HG02981 (cell line): Measurements from ENCODE around the gene FBN3.
"Not testable (repeated sequence)": the region's sequence is repeated elsewhere in the genome, so short reads cannot be mapped to it uniquely, and the experiment has no call there.

Experiments
- ATAC-seq: cut with Tn5 transposase; IDR thresholded peaks from one replicate; pipeline ENCODE4 v1.9.1; 2021; ENCODE audit warnings: mild to moderate bottlenecking, moderate library complexity; ENCODE audit not compliant: unreplicated experiment

FBN3 gene

GRCh38 chr19:8120636-8121480, 28.5 kb downstream of the FBN3 start:
- ATAC-seq = no peak

- ATAC-seq = no peak
Observed at GRCh38 chr19:8117991-8118390, 31.4 kb downstream of the FBN3 start.

- ATAC-seq = no peak
Observed at GRCh38 chr19:8116437-8117293, 32.7 kb downstream of the FBN3 start.

- no peak for ATAC-seq
Observed at GRCh38 chr19:8115805-8116396, 33.5 kb downstream of the FBN3 start.

GRCh38 chr19:8113017-8113416, 36.4 kb downstream of the FBN3 start:
- ATAC-seq = no peak

- no peak for ATAC-seq
Observed at GRCh38 chr19:8111376-8111775, 38.0 kb downstream of the FBN3 start.

GRCh38 chr19:8110931-8111330, 38.5 kb downstream of the FBN3 start:
- ATAC-seq = no peak

- ATAC-seq = no peak
Observed at GRCh38 chr19:8109890-8110662, 39.3 kb downstream of the FBN3 start.

- no peak for ATAC-seq
Observed at GRCh38 chr19:8109455-8109854, 39.9 kb downstream of the FBN3 start.

GRCh38 chr19:8108560-8109445, 40.6 kb downstream of the FBN3 start:
- ATAC-seq = no peak

GRCh38 chr19:8107301-8107903, 42.0 kb downstream of the FBN3 start:
- no peak for ATAC-seq

GRCh38 chr19:8105471-8105870, 43.9 kb downstream of the FBN3 start:
- ATAC-seq = no peak

- not testable (repeated sequence) for ATAC-seq
Observed at GRCh38 chr19:8101910-8102309, 47.5 kb downstream of the FBN3 start.

- ATAC-seq = no peak
Observed at GRCh38 chr19:8101311-8101710, 48.1 kb downstream of the FBN3 start.

GRCh38 chr19:8097681-8098567, 51.5 kb downstream of the FBN3 start:
- no peak for ATAC-seq

- no peak for ATAC-seq
Observed at GRCh38 chr19:8097198-8097597, 52.2 kb downstream of the FBN3 start.

GRCh38 chr19:8096071-8096470, 53.3 kb downstream of the FBN3 start:
- no peak for ATAC-seq

GRCh38 chr19:8095354-8095886, 54.0 kb downstream of the FBN3 start:
- no peak for ATAC-seq
